A549 (cell line): Measurements from ENCODE around the gene DYNLT2. TPM values are rescaled to one million over a fixed set of nuclear protein-coding genes. Genes with fewer than 3 reads are reported as not detected.

Source experiments
- ATAC-seq, 2 experiments: fragments of 200-7000 bp in 1 of 2; fragments of >200 bp in 1 of 2; cut with Nextera tagmentation in 1 of 2; cut with Tn5 transposase in 1 of 2; 3 replicates each; pipeline versions ENCODE4 v1.8.0 to v1.9.1; 2018 to 2020; ENCODE audit warnings: mild to moderate bottlenecking in 1 of 2, moderate library complexity in 1 of 2
- CTCF ChIA-PET: fragments of 300-600 bp; sonication (Branson Sonifier 250); formaldehyde crosslinking; extraction: SDS; loops from one replicate; lab custom pipeline; 2021; ENCODE audit warnings: antibody characterized with exemption, inconsistent platforms; lab: Yijun Ruan, JAX
- POLR2A ChIA-PET: fragments of 350-600 bp; formaldehyde crosslinking; extraction: SDS; loops from one replicate; lab custom pipeline; 2021; ENCODE audit warnings: antibody characterized with exemption, inconsistent platforms; lab: Yijun Ruan, JAX
- DNase-seq, 2 experiments: peaks; one replicate each; pipeline versions ENCODE4 v3.0.0 to v3.0.0-alpha.2; 2011 to 2016; ENCODE audit warnings: low read depth in 1 of 2, low spot score in 1 of 2
- FAIRE-seq: peaks from 2 replicates; lab custom pipeline; 2011; peaks lifted over from hg19 to GRCh38; lab: Jason Lieb, UNC
- H3K27ac ChIP-seq, 2 experiments: fragments of >200 bp; sonication (Bioruptor Twin); formaldehyde crosslinking; 3 replicates each; pipeline ENCODE4 v1.5.1; 2016 to 2017
- H3K4me1 ChIP-seq: fragments of >200 bp; sonication (Bioruptor Twin); formaldehyde crosslinking; 3 replicates; pipeline ENCODE4 v1.6.1; 2016
- H3K4me2 ChIP-seq: fragments of >200 bp; sonication (Bioruptor Twin); formaldehyde crosslinking; 3 replicates; pipeline ENCODE4 v1.6.1; 2016
- H3K4me3 ChIP-seq: fragments of >200 bp; sonication (Bioruptor Twin); formaldehyde crosslinking; 3 replicates; pipeline ENCODE4 v1.5.1; 2016
- H3K9me3 ChIP-seq: fragments of >200 bp; sonication (Bioruptor Twin); formaldehyde crosslinking; 3 replicates; pipeline ENCODE4 v1.6.1; 2016
- BHLHE40 ChIP-seq: IDR thresholded peaks from 2 replicates; pipeline ENCODE4 v1.6.1; 2012; ENCODE audit warnings: low read depth, low read length, inconsistent platforms
- CBX8 ChIP-seq: fragments of 200-600 bp; sonication (generic); IDR thresholded peaks from 2 replicates; pipeline ENCODE4 v1.6.1; 2016
- CEBPB ChIP-seq, 2 experiments: fragments of >200 bp in 1 of 2; sonication (Bioruptor Twin) in 1 of 2; formaldehyde crosslinking in 1 of 2; IDR thresholded peaks; 2 replicates each; pipeline ENCODE4 v1.6.1; 2012 to 2016
- CHD4 ChIP-seq: fragments of 200-600 bp; sonication (generic); IDR thresholded peaks from 2 replicates; pipeline ENCODE4 v1.6.1; 2016; ENCODE audit warnings: antibody characterized with exemption, mild to moderate bottlenecking, borderline replicate concordance
- EHMT2 ChIP-seq: fragments of 200-600 bp; sonication (generic); IDR thresholded peaks from 2 replicates; pipeline ENCODE4 v1.6.1; 2016; ENCODE audit warnings: antibody characterized with exemption, low read depth, mild to moderate bottlenecking, moderate library complexity
- FOXS1 ChIP-seq: fragments of 250-450 bp; sonication (Bioruptor Pico); IDR thresholded peaks from 2 replicates; pipeline ENCODE4 v1.5.0; 2020; ENCODE audit warnings: mild to moderate bottlenecking, moderate library complexity
- GATA3 ChIP-seq: IDR thresholded peaks from 2 replicates; pipeline ENCODE4 v1.6.1; 2012; ENCODE audit warnings: borderline replicate concordance
- HEYL ChIP-seq: fragments of 250-450 bp; sonication (Bioruptor Pico); IDR thresholded peaks from 2 replicates; pipeline ENCODE4 v1.8.0; 2021; ENCODE audit warnings: mild to moderate bottlenecking, moderate library complexity
- HOXB13 ChIP-seq: fragments of 250-450 bp; sonication (Bioruptor Pico); IDR thresholded peaks from 2 replicates; pipeline ENCODE4 v1.5.0; 2020; ENCODE audit warnings: low read depth, mild to moderate bottlenecking, moderate library complexity
- MAZ ChIP-seq: fragments of 150-350 bp; IDR thresholded peaks from 2 replicates; pipeline ENCODE4 v1.6.1; 2014; ENCODE audit warnings: antibody characterized with exemption, low read depth, low read length, borderline replicate concordance
- NFE2L2 ChIP-seq: fragments of 150-350 bp; conservative IDR thresholded peaks from 2 replicates; pipeline ENCODE4 v1.6.1; 2014; ENCODE audit warnings: low read length
- NR3C1 ChIP-seq: fragments of >200 bp; sonication (Bioruptor Twin); formaldehyde crosslinking; IDR thresholded peaks from 3 replicates; pipeline ENCODE4 v1.6.1; 2017
- PHF8 ChIP-seq: fragments of 200-600 bp; sonication (generic); IDR thresholded peaks from 2 replicates; pipeline ENCODE4 v1.6.1; 2016; ENCODE audit warnings: low read depth, mild to moderate bottlenecking, antibody characterized with exemption, moderate library complexity, borderline replicate concordance
- RAD21 ChIP-seq, 2 experiments: fragments of >200 bp in 1 of 2; sonication (Bioruptor Twin) in 1 of 2; formaldehyde crosslinking in 1 of 2; IDR thresholded peaks in 1 of 2; conservative IDR thresholded peaks in 1 of 2; 2 replicates in 1 of 2; 3 replicates in 1 of 2; pipeline ENCODE4 v1.6.1; 2012 to 2018; ENCODE audit warnings: inconsistent platforms in 1 of 2
- RARB ChIP-seq: fragments of 250-450 bp; sonication (Bioruptor Pico); IDR thresholded peaks from 2 replicates; pipeline ENCODE4 v1.8.0; 2021; ENCODE audit warnings: mild to moderate bottlenecking, moderate library complexity
- REST ChIP-seq: fragments of 200-600 bp; sonication (generic); IDR thresholded peaks from 2 replicates; pipeline ENCODE4 v1.6.1; 2016; ENCODE audit warnings: antibody characterized with exemption, mild to moderate bottlenecking, moderate library complexity
- RFX5 ChIP-seq: fragments of 450-650 bp; IDR thresholded peaks from 2 replicates; pipeline ENCODE4 v1.7.1; 2014; ENCODE audit warnings: antibody characterized with exemption, mild to moderate bottlenecking, moderate library complexity
- TFCP2L1 ChIP-seq: fragments of 250-450 bp; sonication (Bioruptor Pico); IDR thresholded peaks from 2 replicates; pipeline ENCODE4 v1.5.0; 2021; ENCODE audit warnings: mild to moderate bottlenecking
- ZC3H11A ChIP-seq: fragments of 450-650 bp; IDR thresholded peaks from 2 replicates; pipeline ENCODE4 v1.6.1; 2014; ENCODE audit warnings: antibody characterized with exemption, mild to moderate bottlenecking
- WGBS: methylation state at CpG from one replicate; pipeline ENCODE4 v1.1.6; 2017; ENCODE audit errors: missing lambda C conversion rate; 5-methylcytosine and 5-hydroxymethylcytosine counted together
- polyA plus RNA-seq, 4 experiments: library from polyadenylated mRNA; depleted of rRNA in 3 of 4; stranded (reverse); fragments of >200 nt; fragmentation: RNase III in 1 of 4; extraction: RNeasy Plus Mini Kit Qiagen cat#74134 plus additional on column Dnase treatment in 1 of 4; gene quantifications; 2 replicates in 3 of 4; 3 replicates in 1 of 4; pipeline ENCODE4 v1.2.3, GENCODE V29; 2011 to 2017
- TF ChIP-seq, protein P1 (sequence below): fragments of 150-350 bp; IDR thresholded peaks from 2 replicates; pipeline ENCODE4 v1.6.1; 2014; ENCODE audit warnings: low read depth, mild to moderate bottlenecking, low read length
- TF ChIP-seq, protein P2 (sequence below): IDR thresholded peaks from 2 replicates; pipeline ENCODE4 v1.6.1; 2012; ENCODE audit warnings: low read depth, borderline replicate concordance

DYNLT2 gene
- polyA plus RNA-seq, 2 of the 4 experiments (the other 2 are of a cell fraction): 1.1 to 2.0 TPM

GRCh38 chr6:169779092-169779815, 27.9 kb upstream of the DYNLT2 start:
- H3K27ac ChIP-seq: no peak overlapping the region
- no peak for ATAC-seq
- no peak for DNase-seq
- FAIRE-seq: no peak
- no peak overlapping the region for H3K4me3 ChIP-seq
- H3K4me1 ChIP-seq: no peaks in the 10 kb centered on the region
- H3K9me3 ChIP-seq: no peaks in the 10 kb centered on the region
- TF ChIP-seq NR3C1: no peak
- no peak for TF ChIP-seq PHF8
- no peak for TF ChIP-seq RARB (CRISPR knock-in tag)
- TF ChIP-seq CEBPB (IDR thresholded peaks at IDR 0.05): no peak
- TF ChIP-seq, protein P1, sequence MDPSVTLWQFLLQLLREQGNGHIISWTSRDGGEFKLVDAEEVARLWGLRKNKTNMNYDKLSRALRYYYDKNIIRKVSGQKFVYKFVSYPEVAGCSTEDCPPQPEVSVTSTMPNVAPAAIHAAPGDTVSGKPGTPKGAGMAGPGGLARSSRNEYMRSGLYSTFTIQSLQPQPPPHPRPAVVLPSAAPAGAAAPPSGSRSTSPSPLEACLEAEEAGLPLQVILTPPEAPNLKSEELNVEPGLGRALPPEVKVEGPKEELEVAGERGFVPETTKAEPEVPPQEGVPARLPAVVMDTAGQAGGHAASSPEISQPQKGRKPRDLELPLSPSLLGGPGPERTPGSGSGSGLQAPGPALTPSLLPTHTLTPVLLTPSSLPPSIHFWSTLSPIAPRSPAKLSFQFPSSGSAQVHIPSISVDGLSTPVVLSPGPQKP: no peak
- TF ChIP-seq HOXB13: no peak
- ChIA-PET CTCF (interaction anchor here (1.6 kb wide), 1 partner anchor 11 kb away, joined by 9 read pairs; no protein-coding TSS in a partner anchor), POLR2A (no interaction called here)
- WGBS: 83% methylated on average over 8 of the region's 8 CpGs
- no peak overlapping the region for H3K4me2 ChIP-seq

DNA sequence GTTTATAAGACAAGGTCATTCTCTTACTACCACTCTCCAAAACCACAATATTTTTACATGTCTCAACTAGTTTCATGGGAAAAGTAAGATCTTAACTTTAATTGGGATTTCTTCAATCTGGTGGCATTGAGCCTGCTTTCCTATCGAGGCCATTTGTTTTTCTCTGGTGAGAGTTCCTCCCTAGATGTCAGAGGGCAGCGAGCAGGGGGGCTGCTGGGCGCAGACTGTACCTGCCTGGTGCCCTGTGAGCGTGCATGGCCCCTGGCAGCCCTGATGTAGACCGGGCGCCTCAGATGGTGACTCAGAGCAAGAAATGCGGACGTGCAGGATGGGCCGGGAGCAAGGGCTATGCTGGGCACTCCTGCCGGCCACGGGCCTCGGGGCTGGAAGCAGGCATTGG, 27.3 kb upstream of the DYNLT2 start:
- Histone ChIP-seq H3K4me1 (no peaks in the 10 kb centered on the region), H3K27ac (no peak overlapping the region), H3K4me3 (no peak overlapping the region), H3K4me2 (no peak overlapping the region), H3K9me3 (no peaks in the 10 kb centered on the region)
- no peak for DNase-seq
- TF ChIP-seq EHMT2 (no peak), MAZ (no peak), RFX5 (no peak), BHLHE40 (no peak), REST (no peak), NFE2L2 (no peak), RAD21 (conservative IDR thresholded peaks at IDR 0.05 in 1 of 2, IDR thresholded peaks at IDR 0.05 in 1 of 2) (no peak), TFCP2L1 (no peak), GATA3 (no peak), HEYL (CRISPR knock-in tag) (no peak), FOXS1 (CRISPR knock-in tag) (no peak), CHD4 (no peak), ZC3H11A (no peak), CBX8 (no peak)
- TF ChIP-seq, protein P2, sequence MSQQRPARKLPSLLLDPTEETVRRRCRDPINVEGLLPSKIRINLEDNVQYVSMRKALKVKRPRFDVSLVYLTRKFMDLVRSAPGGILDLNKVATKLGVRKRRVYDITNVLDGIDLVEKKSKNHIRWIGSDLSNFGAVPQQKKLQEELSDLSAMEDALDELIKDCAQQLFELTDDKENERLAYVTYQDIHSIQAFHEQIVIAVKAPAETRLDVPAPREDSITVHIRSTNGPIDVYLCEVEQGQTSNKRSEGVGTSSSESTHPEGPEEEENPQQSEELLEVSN: no peak
- 83% methylated on average over 9 of the region's 12 CpGs for WGBS
- no peak for ATAC-seq
- FAIRE-seq: no peak
- POLR2A ChIA-PET: no interaction called here
- CTCF ChIA-PET: no interaction called here
